GM18498 (cell line): ENCODE results near the gene ANKS1B.
"Not testable (repeated sequence)": the region's sequence is repeated elsewhere in the genome, so short reads cannot be mapped to it uniquely, and the experiment has no call there.

Experiments
- ATAC-seq: cut with Tn5 transposase; IDR thresholded peaks from one replicate; pipeline ENCODE4 v1.9.1; 2021; ENCODE audit warnings: mild to moderate bottlenecking, moderate library complexity; ENCODE audit not compliant: unreplicated experiment

ANKS1B gene

GRCh38 chr12:99767809-99768208 is 216.9 kb downstream of the ANKS1B start:
- no peak for ATAC-seq

- no peak for ATAC-seq
Observed at GRCh38 chr12:99766408-99766807, 218.3 kb downstream of the ANKS1B start.

- no peak for ATAC-seq
Observed at GRCh38 chr12:99765469-99766114, 219.1 kb downstream of the ANKS1B start.

- no peak for ATAC-seq
Observed at GRCh38 chr12:99759444-99759843, 225.3 kb downstream of the ANKS1B start.

GRCh38 chr12:99758997-99759396 is 225.7 kb downstream of the ANKS1B start:
- no peak for ATAC-seq

- no peak for ATAC-seq
Observed at GRCh38 chr12:99752740-99753139, 232.0 kb downstream of the ANKS1B start.

- no peak for ATAC-seq
Observed at GRCh38 chr12:99746538-99746937, 238.2 kb downstream of the ANKS1B start.

GRCh38 chr12:99745895-99746294 is 238.8 kb downstream of the ANKS1B start:
- no peak for ATAC-seq

GRCh38 chr12:99745121-99745520 is 239.6 kb downstream of the ANKS1B start:
- no peak for ATAC-seq

GRCh38 chr12:99736760-99737269 is 247.9 kb downstream of the ANKS1B start:
- ATAC-seq, result no peak

GRCh38 chr12:99732131-99732530 is 252.6 kb downstream of the ANKS1B start:
- ATAC-seq, result no peak

- ATAC-seq, result no peak
Observed at GRCh38 chr12:99722690-99723486, 261.8 kb downstream of the ANKS1B start.

GRCh38 chr12:99721715-99722275 is 262.9 kb downstream of the ANKS1B start:
- ATAC-seq, result no peak

- ATAC-seq, result not testable (repeated sequence)
Observed at GRCh38 chr12:99720083-99720465, 264.7 kb downstream of the ANKS1B start.

- not testable (repeated sequence) for ATAC-seq
Observed at GRCh38 chr12:99719411-99720082, 265.2 kb downstream of the ANKS1B start.

GRCh38 chr12:99715841-99716510 is 268.8 kb downstream of the ANKS1B start:
- not testable (repeated sequence) for ATAC-seq

GRCh38 chr12:99714921-99715320 is 269.8 kb downstream of the ANKS1B start:
- not testable (repeated sequence) for ATAC-seq

- no peak for ATAC-seq
Observed at GRCh38 chr12:99713946-99714520, 270.7 kb downstream of the ANKS1B start.

- ATAC-seq, result no peak
Observed at GRCh38 chr12:99712281-99712680, 272.5 kb downstream of the ANKS1B start.

GRCh38 chr12:99711246-99711645 is 273.5 kb downstream of the ANKS1B start:
- no peak for ATAC-seq
